Measurements from ENCODE around the gene CREB5.

The CREB5 gene

DNA sequence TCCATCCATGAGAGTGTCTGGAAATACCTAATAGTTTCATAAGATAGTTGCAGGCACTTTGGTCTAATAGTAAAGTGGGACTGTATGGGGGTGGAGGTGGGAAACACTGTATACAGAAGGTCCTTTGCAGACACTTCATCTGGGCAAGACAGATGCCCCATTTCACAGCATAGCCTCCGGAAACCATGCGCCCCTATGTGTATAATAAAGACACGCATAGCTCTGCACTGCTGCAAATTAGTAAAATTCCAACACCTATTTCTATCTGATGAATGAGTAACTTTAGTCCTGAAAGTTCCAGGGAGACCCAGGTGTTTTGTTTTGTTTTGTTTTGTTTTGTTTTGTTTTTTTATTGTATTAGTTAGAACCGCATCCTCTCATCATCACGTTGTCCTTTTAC, 187.1 kb downstream of the CREB5 start:
- H3K27ac ChIP-seq = no peak overlapping the region
- no peak for TF ChIP-seq CTCF (conservative IDR thresholded peaks at IDR 0.05)

DNA sequence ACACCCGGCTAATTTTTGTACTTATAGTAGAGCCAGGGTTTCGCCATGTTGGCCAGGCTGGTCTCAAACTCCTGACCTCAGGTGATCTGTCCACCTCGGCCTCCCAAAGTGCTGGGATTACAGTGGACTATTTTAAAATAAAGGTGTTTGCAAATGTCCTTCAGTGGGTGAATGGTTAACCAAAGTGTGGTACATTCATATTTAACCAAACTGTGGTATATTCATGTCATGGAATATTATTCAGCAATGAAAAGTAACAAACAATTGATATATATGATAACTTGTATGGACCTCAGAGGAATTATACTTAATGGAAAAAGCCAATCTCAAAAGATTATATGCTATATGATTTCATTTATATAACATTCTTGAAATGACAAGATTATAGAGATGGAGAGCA, 190.0 kb downstream of the CREB5 start:
- no peak overlapping the region for H3K27ac ChIP-seq
- TF ChIP-seq CTCF (conservative IDR thresholded peaks at IDR 0.05) = no peak

GRCh38 chr7:28605427-28606085, 193.2 kb downstream of the CREB5 start:
- TF ChIP-seq CTCF (conservative IDR thresholded peaks at IDR 0.05) = no peak
- H3K27ac ChIP-seq = no peak overlapping the region

DNA sequence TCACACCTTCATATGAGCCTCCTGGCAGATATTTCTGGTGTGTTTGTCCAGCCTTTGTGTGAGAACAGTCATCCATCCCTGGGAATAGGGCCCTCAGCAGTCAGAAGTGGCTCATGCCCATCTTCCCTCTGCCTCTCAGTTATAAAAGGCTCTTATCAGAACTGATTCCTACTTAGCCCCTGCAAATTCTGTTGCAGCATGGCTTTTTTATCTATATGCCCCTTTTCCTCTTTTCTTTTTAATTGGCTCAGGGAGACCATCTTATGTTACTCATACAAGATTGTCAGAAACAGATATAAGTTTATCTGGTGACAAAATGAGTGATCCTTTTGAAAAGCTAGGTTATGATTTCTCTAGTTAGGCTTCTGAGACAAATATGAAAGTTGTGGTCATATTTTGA, 194.1 kb downstream of the CREB5 start:
- TF ChIP-seq CTCF (conservative IDR thresholded peaks at IDR 0.05) = no peak
- H3K27ac ChIP-seq = no peak overlapping the region

DNA sequence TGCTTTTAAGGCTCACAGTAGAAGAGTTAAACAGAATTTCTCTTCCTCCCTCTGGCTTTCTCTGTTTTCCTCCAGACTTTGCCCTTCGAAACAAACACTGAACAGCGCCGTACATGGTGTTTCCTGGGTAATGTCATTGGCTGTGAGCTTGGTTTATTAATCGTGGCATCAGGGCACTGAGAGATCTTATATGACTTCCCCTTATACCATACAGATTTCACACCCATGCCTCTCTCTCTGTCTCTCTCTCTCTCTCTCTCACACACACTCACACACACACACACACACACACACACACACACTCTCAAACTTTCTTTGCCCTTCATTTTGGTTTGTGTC, 195.5 kb downstream of the CREB5 start:
- TF ChIP-seq CTCF (conservative IDR thresholded peaks at IDR 0.05) = no peak
- no peak overlapping the region for H3K27ac ChIP-seq

DNA sequence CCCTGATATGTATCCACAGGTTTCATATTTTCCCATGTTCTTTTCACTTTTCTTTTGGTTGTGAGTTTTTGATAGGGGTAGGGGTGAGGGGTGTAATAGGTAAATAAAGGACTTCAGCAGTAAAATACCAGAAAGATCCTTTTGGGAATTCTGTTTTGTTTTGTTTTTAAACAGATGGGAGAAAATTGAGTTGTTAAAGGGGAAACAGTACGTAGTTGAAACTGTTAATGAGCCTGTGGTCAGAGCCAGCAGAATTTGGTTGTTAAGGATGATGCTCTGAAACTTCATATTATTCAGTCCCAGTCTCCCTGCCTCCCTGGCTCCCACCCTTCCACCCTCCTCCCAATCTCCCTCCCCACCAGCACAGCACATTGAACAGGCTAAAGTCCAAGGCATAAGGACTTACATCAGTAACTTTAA, 195.9 kb downstream of the CREB5 start:
- no peak overlapping the region for H3K27ac ChIP-seq
- no peak for TF ChIP-seq CTCF (conservative IDR thresholded peaks at IDR 0.05)

DNA sequence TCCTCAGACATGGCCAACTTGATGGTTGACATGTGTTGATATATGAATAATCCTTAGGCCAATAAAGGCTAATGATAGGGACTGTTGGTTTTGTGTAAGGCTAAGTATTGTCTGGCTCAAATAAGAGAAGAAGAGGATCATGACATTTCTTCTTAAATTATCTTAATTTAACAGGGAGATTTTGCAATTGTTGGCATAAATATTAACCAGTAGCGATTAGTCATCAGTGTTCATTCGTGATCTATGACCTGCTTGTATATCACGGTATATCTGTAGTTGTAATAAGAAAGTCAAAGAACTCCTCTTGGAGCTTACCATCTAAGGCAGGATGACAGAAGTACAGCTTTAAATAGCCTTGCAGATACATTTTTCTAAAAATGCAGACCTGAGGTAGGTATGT, 196.4 kb downstream of the CREB5 start:
- no peak for TF ChIP-seq CTCF (conservative IDR thresholded peaks at IDR 0.05)
- H3K27ac ChIP-seq = no peak overlapping the region

Measured in VCaP (cell line).